Endometrial microvascular endothelial cells (primary cell): ENCODE results near the gene SYDE1. TPM values are rescaled to one million over a fixed set of nuclear protein-coding genes. Genes with fewer than 3 reads are reported as not detected.

ENCODE experiments used
- in situ Hi-C: cut with HindIII; loops from 2 replicates; pipeline ENCODE4 v1.10.0; 2017; ENCODE audit warnings: low sequenced_read_pairs, low pct_unique_long_range_greater_than_20kb; ENCODE audit errors: inconsistent ontology term
- total RNA-seq: library from RNA; depleted of rRNA; stranded (reverse); fragments of >200 nt; gene quantifications from one replicate; pipeline ENCODE4 v1.2.3, GENCODE V29; 2015; ENCODE audit errors: inconsistent ontology term

Gene SYDE1
- total RNA-seq, 1 donor from 2014 or later = 29.1 TPM

- in situ Hi-C loops = no loop called here
Measured at GRCh38 chr19:15156391-15156790, 49.2 kb downstream of the SYDE1 start.

DNA sequence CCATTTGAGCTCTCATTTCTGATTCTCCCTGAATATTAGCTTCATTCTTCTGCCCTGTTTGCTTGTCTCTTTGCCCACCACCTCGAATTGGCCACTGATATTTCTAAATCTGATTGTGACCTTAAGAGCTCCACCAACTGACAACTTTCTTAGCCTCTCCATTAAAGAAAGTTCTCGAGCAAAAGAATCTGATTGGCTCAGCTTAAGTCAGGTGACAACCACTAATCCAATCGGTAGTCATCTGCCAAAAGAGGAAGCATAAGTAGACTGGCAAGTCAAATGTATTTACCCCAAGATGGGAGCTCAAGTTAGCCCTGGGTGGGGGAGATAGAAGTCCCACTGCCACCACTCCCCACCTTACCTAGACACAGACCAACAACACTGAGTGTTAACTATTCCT, 52.0 kb downstream of the SYDE1 start:
- in situ Hi-C loops = no loop called here

- in situ Hi-C loops = no loop called here
Measured at GRCh38 chr19:15161028-15161984, 54.1 kb downstream of the SYDE1 start.

Other genes with a start within 250 kb of the SYDE1 start
- not detected for gene OR7A17, start 221.3 kb upstream of the SYDE1 start, total RNA-seq
- gene OR7C2, start 165.9 kb upstream of the SYDE1 start, total RNA-seq = not detected
- gene SLC1A6, start 127.5 kb upstream of the SYDE1 start, total RNA-seq = not detected
- not detected for gene CASP14, start 57.9 kb upstream of the SYDE1 start, total RNA-seq
- not detected for gene OR1I1, start 25.2 kb upstream of the SYDE1 start, total RNA-seq
- 1.6 TPM for gene NOTCH3, start 93.6 kb downstream of the SYDE1 start, total RNA-seq
- gene EPHX3, start 125.0 kb downstream of the SYDE1 start, total RNA-seq = 1.9 TPM
- gene BRD4, start 225.1 kb downstream of the SYDE1 start, total RNA-seq = 40.8 TPM